Adrenal gland (tissue), 5 donors: ENCODE data around the gene TMEM50A.
"Not testable (repeated sequence)": the region's sequence is repeated elsewhere in the genome, so short reads cannot be mapped to it uniquely, and the experiment has no call there.

ENCODE experiments used
- POLR2A ChIP-seq, 2 donors: fragments of 450-650 bp; IDR thresholded peaks; one replicate each; pipeline ENCODE4 v1.6.1; 2017; ENCODE audit warnings: antibody characterized with exemption in 2 of 2, mild to moderate bottlenecking in 2 of 2, moderate library complexity in 1 of 2
- TF ChIP-seq, protein P1 (sequence below), 6 experiments: fragments of 450-650 bp in 4 of 6; fragments of 200-600 bp in 2 of 6; sonication (generic) in 1 of 6; IDR thresholded peaks; 1 replicate in 5 of 6; 2 replicates in 1 of 6; pipeline versions ENCODE4 v1.5.1 to v1.8.0; 2016 to 2021; ENCODE audit warnings: antibody characterized with exemption in 6 of 6, mild to moderate bottlenecking in 2 of 6, moderate library complexity in 1 of 6
- donor health status: DM: no; HTN: no; CAD: no.

- TF ChIP-seq, protein P1, sequence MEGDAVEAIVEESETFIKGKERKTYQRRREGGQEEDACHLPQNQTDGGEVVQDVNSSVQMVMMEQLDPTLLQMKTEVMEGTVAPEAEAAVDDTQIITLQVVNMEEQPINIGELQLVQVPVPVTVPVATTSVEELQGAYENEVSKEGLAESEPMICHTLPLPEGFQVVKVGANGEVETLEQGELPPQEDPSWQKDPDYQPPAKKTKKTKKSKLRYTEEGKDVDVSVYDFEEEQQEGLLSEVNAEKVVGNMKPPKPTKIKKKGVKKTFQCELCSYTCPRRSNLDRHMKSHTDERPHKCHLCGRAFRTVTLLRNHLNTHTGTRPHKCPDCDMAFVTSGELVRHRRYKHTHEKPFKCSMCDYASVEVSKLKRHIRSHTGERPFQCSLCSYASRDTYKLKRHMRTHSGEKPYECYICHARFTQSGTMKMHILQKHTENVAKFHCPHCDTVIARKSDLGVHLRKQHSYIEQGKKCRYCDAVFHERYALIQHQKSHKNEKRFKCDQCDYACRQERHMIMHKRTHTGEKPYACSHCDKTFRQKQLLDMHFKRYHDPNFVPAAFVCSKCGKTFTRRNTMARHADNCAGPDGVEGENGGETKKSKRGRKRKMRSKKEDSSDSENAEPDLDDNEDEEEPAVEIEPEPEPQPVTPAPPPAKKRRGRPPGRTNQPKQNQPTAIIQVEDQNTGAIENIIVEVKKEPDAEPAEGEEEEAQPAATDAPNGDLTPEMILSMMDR (IDR thresholded peaks at IDR 0.05): not testable (repeated sequence)
- TF ChIP-seq POLR2A (IDR thresholded peaks at IDR 0.05): not testable (repeated sequence)
These were observed 8.8 kb upstream of the TMEM50A start for GRCh38 chr1:25329336-25329735.
